Measurements from ENCODE around the gene F2R. TPM values are rescaled to one million over a fixed set of nuclear protein-coding genes. Genes with fewer than 3 reads are reported as not detected.
A peak's percentile ranks its signal among the peaks of the same experiment; 100 is the strongest.
"Not testable (repeated sequence)": the region's sequence is repeated elsewhere in the genome, so short reads cannot be mapped to it uniquely, and the experiment has no call there.

F2R gene
- polyA plus RNA-seq, 1 donor from 2014 or later = 1.2 TPM

DNA sequence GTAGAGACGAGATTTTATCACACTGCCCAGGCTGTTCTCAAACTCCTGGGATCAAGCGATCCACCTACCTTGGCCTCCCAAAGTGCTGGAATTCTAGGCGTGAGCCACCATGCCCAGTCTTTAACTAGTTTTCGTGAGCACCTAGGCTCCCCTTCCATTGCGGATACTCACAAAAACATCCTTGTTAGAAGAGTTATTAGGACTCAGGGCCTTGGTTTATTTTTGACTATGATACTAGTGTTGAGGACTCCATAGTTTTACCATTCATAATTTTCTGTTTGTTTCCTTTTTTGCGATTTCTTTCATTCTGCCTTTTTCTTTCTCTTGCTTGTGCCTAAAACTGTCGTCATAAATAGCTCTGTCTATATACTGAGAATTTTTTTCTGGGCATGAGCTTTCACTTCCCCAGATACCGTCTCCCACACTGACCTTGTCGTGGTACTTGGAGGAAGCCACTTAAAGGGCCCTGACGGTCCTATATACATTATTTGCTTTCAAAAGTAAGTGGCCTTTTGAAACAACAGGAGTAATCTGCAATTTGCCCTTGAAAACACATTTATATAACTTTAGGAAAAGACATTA, 5.2 kb downstream of the F2R start:
- Mint-ChIP-seq H3K27me3 (peaks cover 26% of the 10 kb centered on the region), H3K4me3 (peak overlapping the region in 2 of 4 donors; percentile 0 to 6), H3K4me1 (peaks cover 5 to 10% (median 10%) of the 10 kb centered on the region in 3 donors), H3K36me3 (peaks cover 1% of the 10 kb centered on the region), H3K27ac (peak overlapping the region in 1 of 3 donors; percentile 25), H3K9me3 (no peaks in the 10 kb centered on the region)

DNA sequence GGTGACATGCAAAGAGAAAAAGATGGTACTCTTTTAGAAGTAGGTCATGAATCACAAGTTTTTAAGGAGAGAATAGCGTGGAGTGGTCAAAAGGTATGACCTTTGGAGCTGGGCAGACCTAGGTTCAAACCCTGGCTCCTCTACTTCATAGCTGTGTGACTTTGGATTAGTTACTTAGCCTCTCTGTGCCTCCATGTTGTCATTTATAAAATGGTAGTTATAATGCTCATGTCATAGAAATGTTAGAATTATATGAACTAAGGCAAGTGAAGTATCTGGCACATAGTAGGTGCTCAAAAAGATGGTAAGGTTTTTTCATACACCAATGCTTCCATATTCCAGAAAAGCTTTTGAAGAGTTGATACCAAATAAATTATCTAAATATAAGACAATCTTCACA, 7.3 kb downstream of the F2R start:
- no peak overlapping the region for H3K27ac Mint-ChIP-seq

DNA sequence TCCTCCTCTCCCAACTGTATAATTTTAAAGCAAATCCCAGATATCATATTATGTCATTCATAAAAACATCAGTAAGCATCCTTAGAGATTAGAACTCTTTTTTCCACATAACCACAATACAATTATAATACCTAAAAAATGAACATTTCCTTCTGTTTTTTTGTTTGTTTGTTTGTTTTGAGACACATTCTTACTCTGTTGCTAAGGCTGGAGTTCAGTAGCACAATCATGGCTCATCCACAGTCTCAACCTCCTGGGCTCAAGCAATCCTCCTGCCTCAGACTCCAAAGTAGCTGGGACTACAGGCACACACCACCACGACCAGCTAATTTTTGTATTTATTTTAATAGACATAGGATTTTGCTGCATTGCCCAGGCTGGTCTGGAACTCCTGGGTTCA, 8.0 kb downstream of the F2R start:
- Mint-ChIP-seq H3K4me3 (no peak overlapping the region), H3K27me3 (peaks cover 5% of the 10 kb centered on the region), H3K36me3 (peaks cover 1% of the 10 kb centered on the region), H3K9me3 (no peaks in the 10 kb centered on the region), H3K4me1 (peaks cover 4 to 6% (median 5%) of the 10 kb centered on the region in 3 donors), H3K27ac (no peak overlapping the region)

More for the DNA sequence above, 7.3 kb downstream of the F2R start:
- Mint-ChIP-seq H3K9me3 (no peaks in the 10 kb centered on the region), H3K4me1 (peaks cover 4 to 6% (median 5%) of the 10 kb centered on the region in 3 donors), H3K4me3 (no peak overlapping the region), H3K36me3 (peaks cover 3% of the 10 kb centered on the region), H3K27me3 (peaks cover 11% of the 10 kb centered on the region)

DNA sequence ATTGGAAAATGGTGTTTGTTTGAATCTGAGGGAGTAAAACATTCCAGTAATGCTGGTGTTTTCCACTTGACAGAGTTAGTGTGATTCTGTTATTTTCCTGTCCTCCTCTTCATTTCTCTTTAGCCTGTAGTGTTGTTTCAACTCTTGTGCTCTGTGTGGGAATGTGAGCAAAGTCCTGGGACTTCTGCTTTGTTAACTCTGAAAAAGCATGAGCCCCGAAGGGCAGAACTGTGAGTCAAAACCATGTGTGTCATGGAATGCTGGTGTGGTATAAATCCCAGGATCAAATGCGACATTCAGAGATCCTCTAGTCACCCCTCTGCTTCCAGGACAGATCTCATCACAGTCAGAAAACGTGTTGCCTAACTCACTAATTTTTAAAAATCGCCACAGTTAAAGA, 8.9 kb downstream of the F2R start:
- Mint-ChIP-seq H3K27ac (peak overlapping the region in 1 of 3 donors; percentile 66), H3K27me3 (peaks cover 5% of the 10 kb centered on the region), H3K4me3 (no peak overlapping the region), H3K36me3 (peaks cover 1% of the 10 kb centered on the region), H3K9me3 (peaks cover 0 to 9% (median 3%) of the 10 kb centered on the region in 3 donors), H3K4me1 (peaks cover 4 to 6% (median 5%) of the 10 kb centered on the region in 3 donors)

DNA sequence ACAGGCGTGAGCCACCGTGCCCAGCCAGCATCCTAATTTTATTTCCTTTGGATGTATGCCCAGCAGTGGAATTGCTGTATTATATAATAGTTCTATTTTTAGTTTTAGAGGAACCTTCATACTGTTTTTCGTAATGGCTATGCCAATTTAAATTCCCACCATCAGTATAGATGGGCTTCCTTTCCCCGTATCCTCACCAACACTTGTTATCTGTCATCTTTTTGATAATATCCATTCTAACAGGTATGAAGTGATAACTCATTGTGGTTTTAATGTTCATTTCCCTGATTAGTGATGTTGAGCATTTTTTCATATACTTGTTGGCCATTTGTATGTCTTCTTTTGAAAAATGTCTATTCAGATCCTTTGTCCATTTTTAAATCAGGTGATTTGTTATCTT, 13.0 kb downstream of the F2R start:
- no peak overlapping the region for H3K27ac Mint-ChIP-seq
- H3K36me3 Mint-ChIP-seq = peaks cover 4% of the 10 kb centered on the region
- H3K4me1 Mint-ChIP-seq = peaks cover 0 to 9% (median 3%) of the 10 kb centered on the region in 3 donors
- peaks cover 7 to 18% (median 8%) of the 10 kb centered on the region in 3 donors for H3K9me3 Mint-ChIP-seq
- peaks cover 12% of the 10 kb centered on the region for H3K27me3 Mint-ChIP-seq
- H3K4me3 Mint-ChIP-seq = no peak overlapping the region

DNA sequence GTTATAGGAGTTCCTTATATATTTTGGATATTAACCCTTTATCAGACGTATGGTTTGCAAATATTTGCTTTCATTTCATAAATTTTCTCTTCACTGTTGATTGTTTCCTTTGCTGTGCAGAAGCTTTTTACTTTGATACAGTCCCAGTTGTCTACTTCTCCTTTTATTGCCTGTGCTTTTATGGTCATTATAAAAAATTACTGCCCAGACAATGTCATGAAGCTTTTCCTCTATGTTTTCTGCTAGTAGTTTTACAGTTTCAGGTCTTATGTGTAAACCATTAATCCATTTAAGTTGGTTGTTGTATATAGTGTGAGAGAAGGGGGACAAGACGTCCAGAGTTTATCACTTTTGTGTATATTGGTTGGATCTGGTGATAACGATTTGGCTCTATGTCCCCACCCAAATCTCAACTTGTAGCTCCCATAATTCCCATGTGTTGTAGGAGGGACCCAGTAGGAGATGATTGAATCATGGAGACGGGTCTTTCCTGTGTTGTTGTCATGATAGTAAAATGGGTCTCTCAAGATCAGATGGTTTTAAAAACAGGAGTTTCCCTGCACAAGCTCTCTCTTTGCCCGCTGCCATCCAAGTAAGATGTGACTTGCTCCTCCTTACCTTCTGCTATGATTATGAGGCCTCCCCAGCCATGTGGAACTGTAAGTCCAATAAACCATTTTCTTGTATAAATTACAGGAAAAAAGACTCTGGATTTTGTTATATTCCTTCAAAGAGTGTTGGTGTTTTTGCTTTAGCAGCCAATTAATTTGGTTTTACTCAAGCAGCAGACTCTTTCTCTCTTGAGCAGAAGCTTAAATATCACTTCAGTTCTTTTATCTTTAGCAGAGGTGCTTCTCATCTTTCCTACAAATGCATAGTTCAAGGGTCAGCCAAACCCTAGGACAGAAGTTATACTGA, 13.7 kb downstream of the F2R start:
- no peak overlapping the region for H3K27ac Mint-ChIP-seq
- peaks cover 0 to 9% (median 3%) of the 10 kb centered on the region in 3 donors for H3K4me1 Mint-ChIP-seq

DNA sequence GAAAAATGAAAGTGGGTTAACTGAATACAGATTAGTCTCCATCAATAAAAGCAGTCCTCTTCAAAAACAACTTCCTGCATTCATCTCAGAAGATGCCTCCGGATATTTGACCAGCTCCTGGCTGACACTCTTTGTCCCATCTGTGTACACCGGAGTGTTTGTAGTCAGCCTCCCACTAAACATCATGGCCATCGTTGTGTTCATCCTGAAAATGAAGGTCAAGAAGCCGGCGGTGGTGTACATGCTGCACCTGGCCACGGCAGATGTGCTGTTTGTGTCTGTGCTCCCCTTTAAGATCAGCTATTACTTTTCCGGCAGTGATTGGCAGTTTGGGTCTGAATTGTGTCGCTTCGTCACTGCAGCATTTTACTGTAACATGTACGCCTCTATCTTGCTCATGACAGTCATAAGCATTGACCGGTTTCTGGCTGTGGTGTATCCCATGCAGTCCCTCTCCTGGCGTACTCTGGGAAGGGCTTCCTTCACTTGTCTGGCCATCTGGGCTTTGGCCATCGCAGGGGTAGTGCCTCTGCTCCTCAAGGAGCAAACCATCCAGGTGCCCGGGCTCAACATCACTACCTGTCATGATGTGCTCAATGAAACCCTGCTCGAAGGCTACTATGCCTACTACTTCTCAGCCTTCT, 16.6 kb downstream of the F2R start:
- Mint-ChIP-seq H3K36me3 (peaks cover 4% of the 10 kb centered on the region), H3K9me3 (peaks cover 7 to 18% (median 8%) of the 10 kb centered on the region in 3 donors), H3K4me3 (peak overlapping the region; percentile 61 to 90 (median 80)), H3K27ac (peak overlapping the region in 2 of 3 donors; percentile 8 to 25), H3K27me3 (peaks cover 8% of the 10 kb centered on the region), H3K4me1 (peaks cover 0 to 10% (median 3%) of the 10 kb centered on the region in 3 donors)

More for the DNA sequence above, 13.7 kb downstream of the F2R start:
- Mint-ChIP-seq H3K36me3 (peaks cover 4% of the 10 kb centered on the region), H3K9me3 (peaks cover 7 to 18% (median 8%) of the 10 kb centered on the region in 3 donors), H3K27me3 (peaks cover 12% of the 10 kb centered on the region), H3K4me3 (no peak overlapping the region)

DNA sequence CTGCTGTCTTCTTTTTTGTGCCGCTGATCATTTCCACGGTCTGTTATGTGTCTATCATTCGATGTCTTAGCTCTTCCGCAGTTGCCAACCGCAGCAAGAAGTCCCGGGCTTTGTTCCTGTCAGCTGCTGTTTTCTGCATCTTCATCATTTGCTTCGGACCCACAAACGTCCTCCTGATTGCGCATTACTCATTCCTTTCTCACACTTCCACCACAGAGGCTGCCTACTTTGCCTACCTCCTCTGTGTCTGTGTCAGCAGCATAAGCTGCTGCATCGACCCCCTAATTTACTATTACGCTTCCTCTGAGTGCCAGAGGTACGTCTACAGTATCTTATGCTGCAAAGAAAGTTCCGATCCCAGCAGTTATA, 17.1 kb downstream of the F2R start:
- H3K4me1 Mint-ChIP-seq = peaks cover 0 to 10% (median 3%) of the 10 kb centered on the region in 3 donors
- H3K9me3 Mint-ChIP-seq = peaks cover 7 to 18% (median 8%) of the 10 kb centered on the region in 3 donors
- H3K36me3 Mint-ChIP-seq = peaks cover 4% of the 10 kb centered on the region
- H3K27me3 Mint-ChIP-seq = peaks cover 8% of the 10 kb centered on the region
- peak overlapping the region in 2 of 3 donors; percentile 8 to 25 for H3K27ac Mint-ChIP-seq
- H3K4me3 Mint-ChIP-seq = peak overlapping the region; percentile 61 to 90 (median 80)

DNA sequence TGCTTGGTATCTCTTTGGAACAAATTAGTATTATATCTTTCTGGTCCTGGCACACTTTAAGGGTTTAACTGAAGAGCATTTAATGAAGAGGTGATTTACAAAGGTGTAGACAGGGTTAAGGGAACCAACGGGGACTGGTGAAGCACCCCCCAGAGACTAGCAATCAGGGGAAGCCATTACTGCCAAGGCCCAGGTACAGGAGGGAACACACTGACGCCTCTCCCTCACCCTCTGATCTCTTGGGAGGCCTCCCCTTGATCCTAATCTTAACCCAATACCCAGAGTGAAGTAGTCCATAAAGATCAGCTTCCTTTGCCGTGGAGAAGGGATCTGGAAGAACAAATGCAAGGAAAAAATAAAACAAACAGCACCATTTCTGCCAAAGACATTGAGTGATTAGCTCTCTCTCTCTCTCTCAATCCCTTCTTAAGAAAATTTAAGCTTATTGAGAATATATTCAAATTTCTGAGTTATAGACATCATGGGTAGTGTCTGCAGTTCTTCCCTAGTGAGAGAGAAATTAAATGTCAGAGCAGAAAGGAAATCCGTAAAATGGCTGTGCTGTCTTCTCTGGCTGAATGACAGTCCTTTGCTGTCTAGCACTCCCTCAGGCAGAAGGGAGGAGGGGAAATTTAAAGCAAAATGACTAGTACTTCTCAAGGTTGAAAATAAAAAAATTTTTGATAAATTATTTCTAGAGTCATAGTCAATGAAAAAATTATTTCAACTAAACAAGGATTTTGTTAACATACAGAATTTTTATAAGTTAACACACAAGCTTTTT, 20.0 kb downstream of the F2R start:
- H3K9me3 Mint-ChIP-seq = no peaks in the 10 kb centered on the region
- H3K4me1 Mint-ChIP-seq = peaks cover 6 to 15% (median 13%) of the 10 kb centered on the region in 3 donors
- no peak overlapping the region for H3K4me3 Mint-ChIP-seq
- peaks cover 5% of the 10 kb centered on the region for H3K27me3 Mint-ChIP-seq
- no peak overlapping the region for H3K27ac Mint-ChIP-seq
- no peaks in the 10 kb centered on the region for H3K36me3 Mint-ChIP-seq

DNA sequence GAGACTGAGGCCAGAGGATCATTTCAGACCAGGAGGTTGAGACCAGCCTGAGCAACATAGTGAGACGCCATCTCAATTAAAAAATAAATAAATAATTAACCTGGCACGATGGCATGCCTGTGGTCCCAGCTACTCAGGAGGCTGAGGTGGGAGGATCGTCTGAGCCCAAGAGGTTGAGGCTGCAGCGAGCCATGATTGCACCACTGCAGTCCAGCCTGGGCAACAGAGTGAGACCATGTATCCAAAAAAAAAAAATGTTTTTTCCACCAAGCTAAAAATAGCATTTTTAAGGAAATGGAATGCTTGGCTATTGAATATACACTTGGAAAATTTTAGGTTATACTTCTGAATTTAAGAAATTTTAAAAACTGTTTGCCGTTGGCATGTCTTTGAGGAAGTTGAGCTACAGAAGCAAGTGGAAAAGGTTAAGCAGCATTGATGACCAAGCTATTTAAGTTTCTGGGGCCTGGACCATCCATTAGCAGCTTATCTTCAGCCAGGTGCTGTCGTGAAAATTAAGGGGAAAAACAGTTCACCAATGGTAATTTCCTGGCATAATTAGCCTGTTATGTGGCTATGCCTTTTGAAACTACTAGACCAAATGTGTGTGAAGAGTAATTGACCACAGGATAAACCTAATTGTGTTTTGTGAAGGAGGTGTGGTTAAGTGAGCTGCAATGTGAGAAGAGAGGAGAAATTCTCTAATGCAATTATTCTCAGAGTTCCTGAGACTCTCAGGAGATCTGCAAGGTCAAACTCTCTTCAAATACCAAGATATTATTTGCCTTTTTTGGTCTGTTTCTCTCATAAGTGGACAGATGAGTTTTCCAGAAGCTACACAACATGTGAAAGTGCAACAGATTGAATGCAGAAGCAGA, 21.0 kb downstream of the F2R start:
- Mint-ChIP-seq H3K27ac (no peak overlapping the region), H3K4me3 (peak overlapping the region in 1 of 4 donors; percentile 57), H3K4me1 (peaks cover 6 to 15% (median 15%) of the 10 kb centered on the region in 3 donors), H3K36me3 (peaks cover 2% of the 10 kb centered on the region), H3K27me3 (peaks cover 5% of the 10 kb centered on the region), H3K9me3 (no peaks in the 10 kb centered on the region)

DNA sequence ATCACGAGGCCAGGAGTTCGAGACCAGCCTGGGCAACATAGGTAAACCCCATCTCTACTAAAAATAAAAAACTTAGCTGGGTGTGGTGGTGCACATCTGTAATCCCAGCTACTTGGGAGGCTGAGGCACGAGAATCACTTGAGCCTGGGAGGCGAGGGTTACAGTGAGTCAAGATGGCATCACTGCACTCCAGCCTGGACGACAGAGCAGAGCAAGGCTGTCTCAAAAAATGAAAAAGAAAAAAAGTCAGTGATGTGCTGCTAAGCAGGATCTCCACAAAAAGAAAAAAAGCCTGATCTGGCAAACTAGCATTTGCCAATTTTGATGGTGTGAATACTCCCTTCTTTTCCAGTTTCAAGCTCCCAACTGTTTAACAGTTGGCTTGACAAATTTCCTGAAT, 21.9 kb downstream of the F2R start:
- H3K9me3 Mint-ChIP-seq = no peaks in the 10 kb centered on the region
- peak overlapping the region in 1 of 4 donors; percentile 30 for H3K4me3 Mint-ChIP-seq
- H3K36me3 Mint-ChIP-seq = peaks cover 2% of the 10 kb centered on the region
- peaks cover 6 to 15% (median 10%) of the 10 kb centered on the region in 3 donors for H3K4me1 Mint-ChIP-seq
- H3K27ac Mint-ChIP-seq = peak overlapping the region in 1 of 3 donors; percentile 31
- peaks cover 2% of the 10 kb centered on the region for H3K27me3 Mint-ChIP-seq

DNA sequence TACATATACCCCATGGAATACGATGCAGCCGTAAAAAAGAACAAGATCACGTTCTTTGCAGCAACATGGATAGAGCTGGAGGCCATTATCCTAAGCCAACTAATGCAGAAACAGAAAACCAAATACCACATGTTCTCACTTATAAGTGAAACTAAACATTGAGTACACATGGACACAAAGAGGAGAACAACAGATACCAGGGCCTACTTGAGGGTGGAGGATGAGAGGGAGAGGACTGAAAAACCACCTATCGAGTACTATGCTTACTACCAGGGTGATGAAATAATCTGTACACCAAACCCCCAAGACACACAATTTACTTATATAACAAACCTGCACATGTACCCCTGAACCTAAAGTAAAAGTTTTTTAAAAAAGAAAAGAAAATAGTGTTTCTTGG, 25.6 kb downstream of the F2R start:
- H3K27me3 Mint-ChIP-seq, H3K27ac Mint-ChIP-seq, H3K9me3 Mint-ChIP-seq, H3K36me3 Mint-ChIP-seq: not testable (repeated sequence)
- H3K4me1 Mint-ChIP-seq = peaks cover 6 to 12% (median 7%) of the 10 kb centered on the region in 3 donors
- H3K4me3 Mint-ChIP-seq = peak overlapping the region in 1 of 4 donors; percentile 42

DNA sequence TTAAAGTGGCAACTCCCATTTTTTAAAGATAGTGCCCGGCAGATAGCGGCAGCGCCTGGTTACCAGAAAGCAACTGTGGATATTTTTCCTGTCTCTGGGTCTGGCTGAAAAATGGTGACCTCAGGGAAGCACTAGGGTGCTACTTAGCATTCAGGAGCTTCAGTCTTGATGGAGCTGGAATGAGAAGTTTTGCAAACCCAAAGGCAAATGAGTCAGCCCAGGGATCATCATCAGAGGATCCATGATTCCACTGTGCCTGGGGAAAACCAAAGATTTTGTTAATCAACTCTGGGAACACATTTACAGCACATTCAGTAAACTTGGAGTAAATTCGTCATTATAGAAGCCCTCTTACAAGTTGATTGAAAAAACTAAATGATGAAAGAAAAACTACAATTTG, 26.7 kb downstream of the F2R start:
- no peaks in the 10 kb centered on the region for H3K9me3 Mint-ChIP-seq
- peaks cover 6 to 12% (median 6%) of the 10 kb centered on the region in 3 donors for H3K4me1 Mint-ChIP-seq
- peaks cover 2% of the 10 kb centered on the region for H3K27me3 Mint-ChIP-seq
- H3K4me3 Mint-ChIP-seq = no peak overlapping the region
- H3K27ac Mint-ChIP-seq = no peak overlapping the region
- H3K36me3 Mint-ChIP-seq = peaks cover 2% of the 10 kb centered on the region

Measured in IgD-negative memory B cell (primary cell).